ENCODE results near the gene MED25. TPM values are rescaled to one million over a fixed set of nuclear protein-coding genes. Genes with fewer than 3 reads are reported as not detected.

The MED25 gene
- total and polyA plus RNA-seq, 2 donors = 7.6 to 48.0 TPM

DNA sequence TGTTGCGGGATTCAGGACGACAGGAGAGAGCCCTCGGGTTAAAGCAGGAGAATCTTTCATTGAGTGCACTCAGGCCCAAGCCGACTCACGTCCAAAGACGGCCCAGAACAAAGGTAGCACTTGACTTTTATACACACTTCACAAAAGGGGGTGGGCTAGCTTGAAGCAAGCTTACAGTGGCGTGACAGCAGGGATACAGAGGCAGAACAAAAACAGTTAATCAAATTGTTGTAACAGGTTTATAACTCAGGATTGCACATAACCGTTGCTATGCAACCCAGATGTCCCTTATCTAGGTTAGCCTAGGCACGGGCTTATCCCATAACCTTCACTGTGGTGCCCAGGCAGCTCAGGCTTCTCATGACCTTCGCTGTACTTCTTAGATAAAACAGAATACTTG lies 2.0 kb downstream of the MED25 start:
- no peak overlapping the region for H3K4me3 ChIP-seq (ENCODE audit: low read length in 2 of 2)
- no peak for DNase-seq (ENCODE audit: low read depth in 6 of 9, low spot score in 9 of 9)
- no peaks in the 10 kb centered on the region for H3K9me3 ChIP-seq (ENCODE audit: control insufficient read depth in 2 of 2, insufficient read depth in 1 of 2, low read length in 1 of 2)
- no peaks in the 10 kb centered on the region for H3K27me3 ChIP-seq (ENCODE audit: control insufficient read depth in 2 of 2, insufficient read depth in 1 of 2, low read length in 1 of 2)
- H3K4me1 ChIP-seq (ENCODE audit: control insufficient read depth in 2 of 2, insufficient read depth in 2 of 2, low read length in 2 of 2) = peaks cover 16 to 26% of the 10 kb centered on the region in 2 donors
- WGBS = 99% methylated on average over 10 of the region's 10 CpGs
- no peak overlapping the region for H3K27ac ChIP-seq (ENCODE audit: low read depth in 1 of 2, low read length in 1 of 2)
- peaks cover 17 to 29% of the 10 kb centered on the region in 2 donors for H3K36me3 ChIP-seq (ENCODE audit: control insufficient read depth in 2 of 2, insufficient read depth in 2 of 2, low read length in 1 of 2)

DNA sequence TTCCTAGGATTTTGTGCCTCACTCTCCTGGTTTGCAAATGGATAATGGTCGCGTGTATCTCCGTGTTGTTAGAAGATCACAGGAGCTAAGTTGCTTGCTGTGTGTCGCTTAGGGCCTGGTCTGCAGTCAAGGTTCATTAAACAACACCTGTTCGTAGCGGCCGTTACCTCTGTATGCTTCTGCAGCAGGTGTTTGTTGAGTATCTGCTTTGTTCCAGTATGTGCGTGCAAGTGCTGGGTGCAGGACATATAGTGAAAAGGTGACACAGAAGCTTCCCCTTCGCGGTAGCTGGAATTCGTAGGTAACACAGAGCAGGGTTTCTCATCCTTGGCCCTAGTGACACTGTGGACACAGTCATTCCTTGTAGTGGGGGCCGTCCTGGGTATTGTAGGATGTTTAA lies 5.4 kb downstream of the MED25 start:
- Histone ChIP-seq H3K4me3 (ENCODE audit: low read length in 2 of 2) (no peak overlapping the region), H3K9me3 (ENCODE audit: control insufficient read depth in 2 of 2, insufficient read depth in 1 of 2, low read length in 1 of 2) (no peaks in the 10 kb centered on the region), H3K36me3 (ENCODE audit: control insufficient read depth in 2 of 2, insufficient read depth in 2 of 2, low read length in 1 of 2) (peaks cover 22 to 42% of the 10 kb centered on the region in 2 donors), H3K27ac (ENCODE audit: low read depth in 1 of 2, low read length in 1 of 2) (no peak overlapping the region), H3K4me1 (ENCODE audit: control insufficient read depth in 2 of 2, insufficient read depth in 2 of 2, low read length in 2 of 2) (peaks cover 12% of the 10 kb centered on the region in 2 donors), H3K27me3 (ENCODE audit: control insufficient read depth in 2 of 2, insufficient read depth in 1 of 2, low read length in 1 of 2) (no peaks in the 10 kb centered on the region)
- 92% methylated on average over 12 of the region's 12 CpGs for WGBS
- DNase-seq (ENCODE audit: low read depth in 6 of 9, low spot score in 9 of 9) = no peak

DNA sequence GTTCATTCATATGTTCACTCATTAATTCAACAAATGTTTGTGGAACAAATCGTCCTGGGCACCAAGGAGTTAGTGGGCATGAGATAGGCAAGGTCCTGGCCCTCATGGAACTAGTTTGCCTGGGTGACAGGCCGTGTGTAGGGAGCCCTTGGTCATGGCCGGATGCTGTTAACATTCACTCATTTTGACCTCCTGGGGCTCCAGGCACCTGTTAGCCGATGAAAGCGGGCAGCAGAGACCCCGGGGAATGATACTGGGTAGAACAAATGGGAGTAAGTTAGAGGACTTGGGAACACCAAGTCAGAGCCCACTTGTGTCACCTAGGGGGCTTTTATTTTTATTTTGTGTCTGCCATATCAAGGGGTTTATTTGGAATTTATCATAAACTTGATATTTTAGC lies 6.6 kb downstream of the MED25 start:
- peaks cover 1 to 2% of the 10 kb centered on the region in 2 donors for H3K4me1 ChIP-seq (ENCODE audit: control insufficient read depth in 2 of 2, insufficient read depth in 2 of 2, low read length in 2 of 2)
- 98% methylated on average over 6 of the region's 6 CpGs for WGBS
- no peaks in the 10 kb centered on the region for H3K27me3 ChIP-seq (ENCODE audit: control insufficient read depth in 2 of 2, insufficient read depth in 1 of 2, low read length in 1 of 2)
- no peak for DNase-seq (ENCODE audit: low read depth in 6 of 9, low spot score in 9 of 9)
- H3K9me3 ChIP-seq (ENCODE audit: control insufficient read depth in 2 of 2, insufficient read depth in 1 of 2, low read length in 1 of 2) = no peaks in the 10 kb centered on the region
- no peak overlapping the region for H3K4me3 ChIP-seq (ENCODE audit: low read length in 2 of 2)
- H3K27ac ChIP-seq (ENCODE audit: low read depth in 1 of 2, low read length in 1 of 2) = no peak overlapping the region
- peaks cover 31 to 54% of the 10 kb centered on the region in 2 donors for H3K36me3 ChIP-seq (ENCODE audit: control insufficient read depth in 2 of 2, insufficient read depth in 2 of 2, low read length in 1 of 2)

- DNase-seq (ENCODE audit: low read depth in 6 of 9, low spot score in 9 of 9) = no peak
- H3K4me3 ChIP-seq (ENCODE audit: low read length in 2 of 2) = no peak overlapping the region
- H3K9me3 ChIP-seq (ENCODE audit: control insufficient read depth in 2 of 2, insufficient read depth in 1 of 2, low read length in 1 of 2) = no peaks in the 10 kb centered on the region
- H3K4me1 ChIP-seq (ENCODE audit: control insufficient read depth in 2 of 2, insufficient read depth in 2 of 2, low read length in 2 of 2) = no peaks in the 10 kb centered on the region
- no peaks in the 10 kb centered on the region for H3K27me3 ChIP-seq (ENCODE audit: control insufficient read depth in 2 of 2, insufficient read depth in 1 of 2, low read length in 1 of 2)
- no peak overlapping the region for H3K27ac ChIP-seq (ENCODE audit: low read depth in 1 of 2, low read length in 1 of 2)
- H3K36me3 ChIP-seq (ENCODE audit: control insufficient read depth in 2 of 2, insufficient read depth in 2 of 2, low read length in 1 of 2) = peaks cover 48 to 65% of the 10 kb centered on the region in 2 donors
- WGBS = 97% methylated on average over 14 of the region's 14 CpGs
Observed at GRCh38 chr19:49827034-49827433, 8.9 kb downstream of the MED25 start.

DNA sequence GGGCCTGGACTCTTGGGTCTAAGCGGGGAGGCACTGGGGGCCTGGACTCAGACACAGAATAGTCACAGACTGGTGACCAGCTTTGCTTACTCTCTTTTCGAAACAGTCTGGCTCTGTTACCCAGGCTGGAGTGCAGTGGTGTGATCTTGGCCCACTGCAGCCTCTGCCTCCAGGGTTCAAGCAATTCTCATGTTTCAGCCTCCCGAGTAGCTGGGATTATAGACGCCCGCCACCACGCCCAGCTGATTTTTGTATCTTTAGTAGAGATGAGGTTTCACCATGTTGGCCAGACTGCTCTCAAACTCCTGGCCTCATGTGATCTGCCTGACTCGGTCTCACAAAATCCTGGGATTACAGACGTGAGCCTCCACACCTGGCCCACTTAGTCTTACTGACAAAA lies 11.1 kb downstream of the MED25 start:
- Histone ChIP-seq H3K27me3 (ENCODE audit: control insufficient read depth in 2 of 2, insufficient read depth in 1 of 2, low read length in 1 of 2) (no peaks in the 10 kb centered on the region), H3K4me3 (ENCODE audit: low read length in 2 of 2) (no peak overlapping the region), H3K9me3 (ENCODE audit: control insufficient read depth in 2 of 2, insufficient read depth in 1 of 2, low read length in 1 of 2) (no peaks in the 10 kb centered on the region), H3K4me1 (ENCODE audit: control insufficient read depth in 2 of 2, insufficient read depth in 2 of 2, low read length in 2 of 2) (no peaks in the 10 kb centered on the region), H3K27ac (ENCODE audit: low read depth in 1 of 2, low read length in 1 of 2) (no peak overlapping the region), H3K36me3 (ENCODE audit: control insufficient read depth in 2 of 2, insufficient read depth in 2 of 2, low read length in 1 of 2) (peaks cover 56 to 71% of the 10 kb centered on the region in 2 donors)
- 98% methylated on average over 8 of the region's 8 CpGs for WGBS
- DNase-seq (ENCODE audit: low read depth in 6 of 9, low spot score in 9 of 9) = no peak

GRCh38 chr19:49829721-49830120 lies 11.6 kb downstream of the MED25 start:
- no peaks in the 10 kb centered on the region for H3K27me3 ChIP-seq (ENCODE audit: control insufficient read depth in 2 of 2, insufficient read depth in 1 of 2, low read length in 1 of 2)
- no peak overlapping the region for H3K27ac ChIP-seq (ENCODE audit: low read depth in 1 of 2, low read length in 1 of 2)
- 98% methylated on average over 18 of the region's 18 CpGs for WGBS
- DNase-seq (ENCODE audit: low read depth in 6 of 9, low spot score in 9 of 9) = no peak
- peaks cover 58 to 74% of the 10 kb centered on the region in 2 donors for H3K36me3 ChIP-seq (ENCODE audit: control insufficient read depth in 2 of 2, insufficient read depth in 2 of 2, low read length in 1 of 2)
- no peaks in the 10 kb centered on the region for H3K9me3 ChIP-seq (ENCODE audit: control insufficient read depth in 2 of 2, insufficient read depth in 1 of 2, low read length in 1 of 2)
- H3K4me3 ChIP-seq (ENCODE audit: low read length in 2 of 2) = no peak overlapping the region
- H3K4me1 ChIP-seq (ENCODE audit: control insufficient read depth in 2 of 2, insufficient read depth in 2 of 2, low read length in 2 of 2) = no peaks in the 10 kb centered on the region

- H3K4me3 ChIP-seq (ENCODE audit: low read length in 2 of 2) = no peak overlapping the region
- H3K27ac ChIP-seq (ENCODE audit: low read depth in 1 of 2, low read length in 1 of 2) = no peak overlapping the region
- H3K9me3 ChIP-seq (ENCODE audit: control insufficient read depth in 2 of 2, insufficient read depth in 1 of 2, low read length in 1 of 2) = no peaks in the 10 kb centered on the region
- H3K4me1 ChIP-seq (ENCODE audit: control insufficient read depth in 2 of 2, insufficient read depth in 2 of 2, low read length in 2 of 2) = no peaks in the 10 kb centered on the region
- no peak for DNase-seq (ENCODE audit: low read depth in 6 of 9, low spot score in 9 of 9)
- WGBS = 90% methylated on average over 12 of the region's 12 CpGs
- H3K27me3 ChIP-seq (ENCODE audit: control insufficient read depth in 2 of 2, insufficient read depth in 1 of 2, low read length in 1 of 2) = no peaks in the 10 kb centered on the region
- peaks cover 68 to 83% of the 10 kb centered on the region in 2 donors for H3K36me3 ChIP-seq (ENCODE audit: control insufficient read depth in 2 of 2, insufficient read depth in 2 of 2, low read length in 1 of 2)
Observed at GRCh38 chr19:49830766-49831165, 12.7 kb downstream of the MED25 start.

DNA sequence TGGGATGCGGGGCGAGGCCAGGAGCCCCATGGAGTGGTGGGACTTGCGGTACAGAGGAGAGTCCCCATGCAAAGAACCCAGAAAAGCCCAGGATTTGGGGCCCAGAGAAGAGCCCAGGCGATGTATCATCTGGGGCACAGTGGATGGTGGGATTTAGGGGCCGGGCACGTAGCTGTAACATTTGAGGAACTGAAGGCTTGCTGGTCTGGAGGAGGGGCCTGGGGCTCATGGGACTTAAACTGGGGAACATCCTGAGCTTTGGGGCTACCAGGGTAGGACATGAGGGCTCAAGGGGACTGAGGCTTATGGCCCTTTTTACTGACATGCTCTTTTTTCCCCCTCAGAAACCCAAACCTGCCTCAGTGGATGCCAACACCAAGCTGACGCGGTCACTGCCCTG lies 13.5 kb downstream of the MED25 start:
- no peaks in the 10 kb centered on the region for H3K27me3 ChIP-seq (ENCODE audit: control insufficient read depth in 2 of 2, insufficient read depth in 1 of 2, low read length in 1 of 2)
- DNase-seq (ENCODE audit: low read depth in 6 of 9, low spot score in 9 of 9) = no peak
- no peak overlapping the region for H3K4me3 ChIP-seq (ENCODE audit: low read length in 2 of 2)
- H3K9me3 ChIP-seq (ENCODE audit: control insufficient read depth in 2 of 2, insufficient read depth in 1 of 2, low read length in 1 of 2) = no peaks in the 10 kb centered on the region
- 97% methylated on average over 8 of the region's 8 CpGs for WGBS
- H3K4me1 ChIP-seq (ENCODE audit: control insufficient read depth in 2 of 2, insufficient read depth in 2 of 2, low read length in 2 of 2) = no peaks in the 10 kb centered on the region
- peaks cover 76 to 91% of the 10 kb centered on the region in 2 donors for H3K36me3 ChIP-seq (ENCODE audit: control insufficient read depth in 2 of 2, insufficient read depth in 2 of 2, low read length in 1 of 2)
- no peak overlapping the region for H3K27ac ChIP-seq (ENCODE audit: low read depth in 1 of 2, low read length in 1 of 2)

DNA sequence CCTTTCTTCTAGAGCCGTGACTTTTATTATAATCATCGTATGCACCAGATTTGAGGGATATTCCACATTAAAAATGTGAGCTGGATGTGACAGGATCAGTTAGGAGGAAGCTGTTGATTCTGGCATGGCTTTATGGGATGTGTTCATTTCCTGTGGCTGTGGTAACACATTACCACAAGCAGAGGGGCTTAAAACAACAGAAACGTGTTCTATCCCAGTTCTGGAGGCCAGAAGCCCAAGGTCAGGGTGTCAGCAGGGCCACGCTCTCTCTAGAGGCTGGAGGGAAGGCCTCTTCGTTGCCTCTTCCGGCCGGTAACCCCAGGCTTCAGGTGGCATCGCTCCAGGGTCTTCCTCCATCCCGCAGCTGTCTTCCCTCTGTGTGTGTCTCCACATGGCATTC lies 14.5 kb downstream of the MED25 start:
- H3K9me3 ChIP-seq (ENCODE audit: control insufficient read depth in 2 of 2, insufficient read depth in 1 of 2, low read length in 1 of 2) = no peaks in the 10 kb centered on the region
- no peak for DNase-seq (ENCODE audit: low read depth in 6 of 9, low spot score in 9 of 9)
- no peaks in the 10 kb centered on the region for H3K27me3 ChIP-seq (ENCODE audit: control insufficient read depth in 2 of 2, insufficient read depth in 1 of 2, low read length in 1 of 2)
- no peaks in the 10 kb centered on the region for H3K4me1 ChIP-seq (ENCODE audit: control insufficient read depth in 2 of 2, insufficient read depth in 2 of 2, low read length in 2 of 2)
- no peak overlapping the region for H3K4me3 ChIP-seq (ENCODE audit: low read length in 2 of 2)
- WGBS = 73% methylated on average over 9 of the region's 9 CpGs
- peaks cover 86 to 92% of the 10 kb centered on the region in 2 donors for H3K36me3 ChIP-seq (ENCODE audit: control insufficient read depth in 2 of 2, insufficient read depth in 2 of 2, low read length in 1 of 2)
- peak overlapping the region in 1 of 2 donors; percentile 38 for H3K27ac ChIP-seq (ENCODE audit: low read depth in 1 of 2, low read length in 1 of 2)

GRCh38 chr19:49833599-49833998 lies 15.5 kb downstream of the MED25 start:
- Histone ChIP-seq H3K36me3 (ENCODE audit: control insufficient read depth in 2 of 2, insufficient read depth in 2 of 2, low read length in 1 of 2) (peaks cover 88 to 95% of the 10 kb centered on the region in 2 donors), H3K4me3 (ENCODE audit: low read length in 2 of 2) (no peak overlapping the region), H3K27ac (ENCODE audit: low read depth in 1 of 2, low read length in 1 of 2) (no peak overlapping the region), H3K4me1 (ENCODE audit: control insufficient read depth in 2 of 2, insufficient read depth in 2 of 2, low read length in 2 of 2) (no peaks in the 10 kb centered on the region), H3K27me3 (ENCODE audit: control insufficient read depth in 2 of 2, insufficient read depth in 1 of 2, low read length in 1 of 2) (no peaks in the 10 kb centered on the region), H3K9me3 (ENCODE audit: control insufficient read depth in 2 of 2, insufficient read depth in 1 of 2, low read length in 1 of 2) (no peaks in the 10 kb centered on the region)
- no peak for DNase-seq (ENCODE audit: low read depth in 6 of 9, low spot score in 9 of 9)
- 96% methylated on average over 7 of the region's 7 CpGs for WGBS
